ENCODE data around the gene CHI3L2. TPM values are rescaled to one million over a fixed set of nuclear protein-coding genes. Genes with fewer than 3 reads are reported as not detected.
"Not testable (repeated sequence)": the region's sequence is repeated elsewhere in the genome, so short reads cannot be mapped to it uniquely, and the experiment has no call there.

CHI3L2 gene
- total and polyA plus RNA-seq, 12 donors = 0.78 to 9.4 (median 2.4) TPM; not detected in 1

DNA sequence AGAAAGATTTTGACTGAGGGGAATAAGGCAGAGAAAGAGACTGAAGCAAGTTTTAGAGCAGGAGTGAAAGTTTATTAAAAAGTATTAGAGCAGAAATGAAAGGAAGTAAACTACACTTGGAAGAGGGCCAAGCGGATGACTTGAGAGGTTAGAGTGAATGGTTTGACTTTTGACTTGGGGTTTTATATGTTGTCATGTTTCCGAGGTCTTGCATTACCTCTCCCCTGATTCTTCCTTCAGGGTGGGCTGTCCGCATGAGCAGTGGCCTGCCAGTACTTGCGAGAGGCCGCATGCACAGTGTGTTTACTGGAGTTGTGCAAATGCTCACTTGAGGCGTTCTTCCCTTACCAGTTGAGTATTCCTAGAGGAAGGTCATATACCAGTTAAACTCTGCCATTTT lies 14.1 kb upstream of the CHI3L2 start:
- ATAC-seq = no peak
- Histone ChIP-seq H3K4me1 (peaks cover 0 to 55% (median 0%) of the 10 kb centered on the region in 9 donors), H3K27me3 (peaks cover 0 to 16% (median 3%) of the 10 kb centered on the region in 7 donors), H3K27ac (peak overlapping the region in 1 of 10 donors; percentile 14), H3K36me3 (no peaks in the 10 kb centered on the region), H3K9me3 (no peaks in the 10 kb centered on the region), H3K4me3 (no peak overlapping the region)
- no peak for DNase-seq
- TF ChIP-seq, protein P1, sequence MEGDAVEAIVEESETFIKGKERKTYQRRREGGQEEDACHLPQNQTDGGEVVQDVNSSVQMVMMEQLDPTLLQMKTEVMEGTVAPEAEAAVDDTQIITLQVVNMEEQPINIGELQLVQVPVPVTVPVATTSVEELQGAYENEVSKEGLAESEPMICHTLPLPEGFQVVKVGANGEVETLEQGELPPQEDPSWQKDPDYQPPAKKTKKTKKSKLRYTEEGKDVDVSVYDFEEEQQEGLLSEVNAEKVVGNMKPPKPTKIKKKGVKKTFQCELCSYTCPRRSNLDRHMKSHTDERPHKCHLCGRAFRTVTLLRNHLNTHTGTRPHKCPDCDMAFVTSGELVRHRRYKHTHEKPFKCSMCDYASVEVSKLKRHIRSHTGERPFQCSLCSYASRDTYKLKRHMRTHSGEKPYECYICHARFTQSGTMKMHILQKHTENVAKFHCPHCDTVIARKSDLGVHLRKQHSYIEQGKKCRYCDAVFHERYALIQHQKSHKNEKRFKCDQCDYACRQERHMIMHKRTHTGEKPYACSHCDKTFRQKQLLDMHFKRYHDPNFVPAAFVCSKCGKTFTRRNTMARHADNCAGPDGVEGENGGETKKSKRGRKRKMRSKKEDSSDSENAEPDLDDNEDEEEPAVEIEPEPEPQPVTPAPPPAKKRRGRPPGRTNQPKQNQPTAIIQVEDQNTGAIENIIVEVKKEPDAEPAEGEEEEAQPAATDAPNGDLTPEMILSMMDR (IDR thresholded peaks at IDR 0.05) = no peak
- intact Hi-C loops (cut with DNase I) = no loop called here
- WGBS, 2 donors = 89 to 90% methylated on average over 6 of the region's 6 CpGs

DNA sequence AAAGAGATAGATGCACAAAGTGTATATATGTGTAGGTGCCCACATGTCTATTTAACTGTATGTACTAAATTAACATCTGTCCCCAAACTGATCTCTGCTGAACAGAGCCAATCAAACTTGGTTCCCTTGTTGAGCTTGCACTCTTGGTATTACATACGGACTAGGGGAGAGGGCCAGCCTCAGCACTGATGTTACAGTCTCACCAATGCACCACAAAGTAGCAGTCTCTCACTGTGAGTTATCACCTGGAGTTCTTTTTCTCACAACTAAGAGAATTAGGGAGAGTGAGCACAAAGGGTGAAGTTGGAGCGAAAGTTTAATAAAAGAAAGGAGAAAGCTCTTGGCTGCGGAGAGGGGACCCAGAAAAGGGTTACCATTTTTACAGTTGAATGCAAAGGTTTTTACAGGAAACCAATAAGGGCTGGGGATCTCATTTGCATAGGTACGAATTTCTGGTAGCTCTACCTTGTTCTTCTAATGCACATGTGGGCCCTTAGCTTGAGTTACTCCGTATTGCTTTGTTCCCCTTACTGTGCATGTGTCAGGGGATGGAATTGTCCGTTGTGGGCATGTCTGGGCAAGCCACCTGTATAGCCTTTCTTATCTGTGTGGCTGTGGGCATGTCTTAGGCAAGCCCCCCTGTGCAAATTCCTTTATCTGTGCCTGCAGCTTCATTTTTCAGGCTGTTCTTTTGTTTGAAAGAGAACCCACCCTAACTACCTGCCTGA lies 13.3 kb upstream of the CHI3L2 start:
- WGBS, 2 donors = 84 to 87% methylated on average over 6 of the region's 6 CpGs
- no peak for ATAC-seq
- no peak for DNase-seq
- Histone ChIP-seq H3K36me3 (no peaks in the 10 kb centered on the region), H3K9me3 (no peaks in the 10 kb centered on the region), H3K4me1 (peaks cover 0 to 60% (median 0%) of the 10 kb centered on the region in 9 donors), H3K27me3 (peaks cover 0 to 13% (median under 1%) of the 10 kb centered on the region in 7 donors), H3K4me3 (no peak overlapping the region), H3K27ac (peak overlapping the region in 1 of 10 donors; percentile 81)
- TF ChIP-seq, protein P1 (IDR thresholded peaks at IDR 0.05) = no peak
- intact Hi-C loops (cut with DNase I) = no loop called here

DNA sequence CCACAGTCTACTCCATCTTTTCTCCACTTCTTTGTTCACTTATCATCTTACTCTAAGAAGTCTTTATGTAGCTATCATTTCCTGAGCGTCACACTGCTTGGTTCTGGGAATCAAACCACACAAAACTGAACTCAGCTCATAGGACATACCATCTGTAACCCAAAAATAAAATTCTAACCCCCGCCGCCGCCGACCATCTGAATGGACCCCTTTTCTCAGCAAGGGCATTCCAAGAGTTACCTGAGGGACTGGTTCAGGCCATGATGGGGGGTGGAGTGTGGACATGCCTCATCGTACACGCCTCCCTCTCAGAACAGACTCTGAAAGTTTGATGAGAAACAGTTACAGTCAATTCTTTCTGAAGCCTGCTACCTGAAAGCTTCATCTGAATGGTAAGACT lies 12.6 kb upstream of the CHI3L2 start:
- H3K27ac ChIP-seq = peak overlapping the region in 1 of 10 donors; percentile 81
- no peaks in the 10 kb centered on the region for H3K9me3 ChIP-seq
- intact Hi-C loops (cut with DNase I) = loop anchor here in 1 of 10 donors (5.0 kb wide), 1 partner anchor 187 kb away; no protein-coding TSS in a partner anchor
- no peak for DNase-seq
- peaks cover 0 to 10% (median 0%) of the 10 kb centered on the region in 7 donors for H3K27me3 ChIP-seq
- no peaks in the 10 kb centered on the region for H3K36me3 ChIP-seq
- WGBS, 2 donors = 86 to 89% methylated on average over 7 of the region's 7 CpGs
- no peak for ATAC-seq
- TF ChIP-seq, protein P1 (IDR thresholded peaks at IDR 0.05) = no peak
- H3K4me3 ChIP-seq = no peak overlapping the region
- H3K4me1 ChIP-seq = peaks cover 0 to 67% (median 4%) of the 10 kb centered on the region in 9 donors

DNA sequence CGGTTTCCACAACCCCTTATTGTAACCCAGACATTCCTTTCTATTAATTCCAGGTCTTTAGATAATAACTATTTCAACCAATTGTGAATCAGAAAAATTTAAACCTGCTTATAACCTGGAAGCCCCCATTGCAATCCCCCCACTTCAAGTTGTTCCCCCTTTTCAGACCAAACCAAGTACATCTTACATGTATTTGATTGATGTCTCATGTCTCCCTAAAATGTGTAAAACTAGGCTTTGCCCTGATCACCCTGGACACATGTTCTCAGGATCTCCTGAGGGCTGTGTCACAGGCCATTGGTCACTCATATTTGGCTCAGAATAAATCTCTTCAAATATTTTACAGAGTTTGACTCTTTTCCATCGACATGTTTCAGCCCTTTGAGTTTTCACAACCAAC lies 12.2 kb upstream of the CHI3L2 start:
- not testable (repeated sequence) for H3K4me3 ChIP-seq, H3K36me3 ChIP-seq, DNase-seq, ATAC-seq, H3K9me3 ChIP-seq, H3K27me3 ChIP-seq
- 91 to 97% methylated on average over 2 of the region's 2 CpGs for WGBS, 2 donors
- Histone ChIP-seq H3K27ac (peak overlapping the region in 1 of 10 donors; percentile 81), H3K4me1 (peaks cover 0 to 71% (median 4%) of the 10 kb centered on the region in 9 donors)
- intact Hi-C loops (cut with DNase I) = loop anchor here in 1 of 10 donors (5.0 kb wide), 1 partner anchor 187 kb away; no protein-coding TSS in a partner anchor

DNA sequence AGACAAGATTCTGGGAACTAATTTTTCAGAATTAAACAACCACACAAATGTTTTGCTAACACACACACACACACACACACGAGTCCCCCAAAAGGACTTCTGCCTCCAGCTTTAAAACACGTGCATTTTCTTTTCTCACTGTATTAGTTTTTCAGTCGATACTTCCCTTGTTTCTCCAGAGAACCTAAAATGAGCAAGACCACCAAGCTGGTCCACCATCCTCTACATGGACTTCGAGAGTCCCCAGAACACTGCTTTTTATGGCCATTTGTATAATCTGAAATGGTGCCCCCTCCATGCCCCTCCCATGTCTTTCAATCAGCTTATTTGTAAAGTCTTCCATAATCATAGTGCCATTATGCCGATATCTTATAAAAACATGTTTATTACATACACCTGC lies 10.8 kb upstream of the CHI3L2 start:
- TF ChIP-seq, protein P1 (IDR thresholded peaks at IDR 0.05) = no peak
- ATAC-seq = no peak
- no peak for DNase-seq
- no peak overlapping the region for H3K4me3 ChIP-seq
- intact Hi-C loops (cut with DNase I) = loop anchor here in 1 of 10 donors (5.0 kb wide), 1 partner anchor 186 kb away; no protein-coding TSS in a partner anchor
- peak overlapping the region in 1 of 10 donors; percentile 81 for H3K27ac ChIP-seq
- no peaks in the 10 kb centered on the region for H3K36me3 ChIP-seq
- no peaks in the 10 kb centered on the region for H3K9me3 ChIP-seq
- H3K27me3 ChIP-seq = no peaks in the 10 kb centered on the region
- peaks cover 0 to 85% (median 4%) of the 10 kb centered on the region in 9 donors for H3K4me1 ChIP-seq
- WGBS, 2 donors = 89 to 90% methylated on average over 5 of the region's 5 CpGs

All from heart right ventricle (tissue), 16 donors.